Stimulated activated CD4-positive, alpha-beta T cell treated with anti-CD3 and anti-CD28 coated beads, Interleukin-15, amount 100 ng/mL, for 48 hours (primary cell): ENCODE results near the gene TAF1B.

Experiments
- DNase-seq, 2 donors: peaks; one replicate each; pipeline ENCODE4 v3.0.0-alpha.2; 2020; ENCODE audit warnings: low read depth in 2 of 2

The TAF1B gene

DNA sequence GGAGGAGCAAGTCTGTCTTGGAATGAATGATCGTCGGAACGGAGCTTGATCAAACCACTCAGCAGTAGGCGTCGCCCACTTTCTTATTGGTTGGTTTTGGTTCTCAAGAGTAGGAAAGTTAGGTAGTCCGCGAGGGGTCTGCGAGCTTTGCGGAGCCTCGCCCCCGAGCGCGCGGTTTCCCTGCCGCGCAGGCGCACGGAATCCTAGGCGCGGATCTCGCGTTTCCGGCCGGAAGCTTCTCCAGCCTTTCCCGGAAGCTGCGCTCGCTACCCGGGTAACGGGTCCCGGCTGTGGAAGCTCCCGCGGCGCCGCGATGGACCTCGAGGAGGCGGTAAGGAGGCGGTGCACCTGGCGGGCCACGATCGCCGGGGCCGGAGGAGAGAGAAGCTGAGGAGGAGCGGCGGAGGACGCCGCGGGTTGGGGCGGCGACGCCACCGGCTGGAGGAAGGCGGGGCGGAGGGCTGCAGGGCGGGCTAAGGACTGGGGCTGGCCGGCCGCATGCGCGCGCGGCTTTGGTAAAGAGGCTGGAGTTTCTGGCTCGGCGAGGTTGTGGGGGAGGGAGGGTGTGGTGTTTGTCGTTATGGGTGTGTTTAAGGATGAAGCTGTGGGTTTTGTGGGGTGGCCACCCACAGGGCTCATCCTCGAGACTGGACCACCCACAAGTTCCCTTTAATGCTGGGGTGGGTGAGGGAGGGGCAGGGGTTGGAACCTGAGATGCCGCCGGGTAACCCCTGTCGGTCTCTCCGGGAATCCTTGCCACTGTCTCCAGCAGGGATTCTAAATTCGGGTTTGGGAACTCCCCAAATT, at the start of gene TAF1B:
Gene TAF1B (plus strand): TSS at position 246 of the 807 bp plus-strand sequence. CDS start 68 bp downstream, at position 314.
- DNase-seq: peak; percentile 86

DNA sequence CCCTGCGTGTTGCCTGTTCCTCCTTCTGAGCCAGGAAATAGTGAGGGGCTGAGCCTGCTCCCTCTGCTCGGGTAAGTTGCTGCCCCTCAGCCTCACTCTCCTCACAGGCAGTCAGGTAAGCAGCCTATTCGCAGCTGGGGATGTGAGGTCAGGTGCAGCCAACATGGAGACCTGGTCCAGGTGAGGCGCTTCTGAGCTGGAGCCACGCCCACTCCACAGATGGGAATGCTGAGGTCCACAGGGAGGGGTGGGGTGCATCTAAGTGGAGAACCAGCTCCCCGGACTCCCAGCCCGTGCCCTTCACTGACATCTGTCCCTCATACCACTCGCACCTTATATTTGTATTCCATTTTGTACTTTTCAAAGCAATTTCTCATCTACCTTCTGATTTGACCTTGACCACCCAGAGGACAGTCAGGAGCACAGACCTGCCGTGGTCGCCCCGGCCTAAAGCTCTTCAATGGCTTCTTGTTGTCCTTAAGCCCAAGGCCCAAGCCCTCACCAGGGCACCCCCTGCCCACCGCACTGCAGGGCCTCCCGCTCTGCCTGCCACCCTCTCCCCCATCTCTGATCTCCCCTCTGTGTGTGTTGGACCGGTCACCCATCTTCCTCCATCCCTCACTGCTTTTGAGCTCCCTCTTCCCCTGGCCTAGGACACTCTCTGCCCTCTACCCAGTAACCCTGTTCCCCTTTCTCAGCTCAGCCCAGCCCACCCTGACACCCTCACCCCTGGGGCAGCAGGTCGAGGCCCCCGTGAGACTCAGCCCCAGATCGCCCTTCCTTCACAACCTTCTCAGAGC, 49.2 kb upstream of the TAF1B start:
- no peak for DNase-seq

DNA sequence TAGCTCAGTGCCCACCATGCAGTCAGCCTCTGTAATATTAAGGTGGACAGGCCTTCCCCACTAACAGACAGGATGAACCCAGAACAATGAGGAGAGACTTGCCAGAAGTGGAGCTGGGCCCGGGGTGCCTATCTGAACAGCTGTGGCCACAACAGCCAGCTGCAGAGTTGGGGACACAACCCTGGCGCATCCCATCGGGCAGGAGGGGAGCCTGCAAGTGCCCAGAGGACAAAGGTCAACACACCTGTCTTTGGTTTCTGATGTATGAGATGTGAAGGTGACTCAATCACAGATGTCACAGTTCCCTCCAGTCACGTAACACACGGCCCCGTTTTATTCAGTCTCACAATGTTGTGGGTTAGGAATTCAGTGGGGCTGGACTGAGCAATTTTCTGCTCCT, 48.2 kb upstream of the TAF1B start:
- DNase-seq: no peak

DNA sequence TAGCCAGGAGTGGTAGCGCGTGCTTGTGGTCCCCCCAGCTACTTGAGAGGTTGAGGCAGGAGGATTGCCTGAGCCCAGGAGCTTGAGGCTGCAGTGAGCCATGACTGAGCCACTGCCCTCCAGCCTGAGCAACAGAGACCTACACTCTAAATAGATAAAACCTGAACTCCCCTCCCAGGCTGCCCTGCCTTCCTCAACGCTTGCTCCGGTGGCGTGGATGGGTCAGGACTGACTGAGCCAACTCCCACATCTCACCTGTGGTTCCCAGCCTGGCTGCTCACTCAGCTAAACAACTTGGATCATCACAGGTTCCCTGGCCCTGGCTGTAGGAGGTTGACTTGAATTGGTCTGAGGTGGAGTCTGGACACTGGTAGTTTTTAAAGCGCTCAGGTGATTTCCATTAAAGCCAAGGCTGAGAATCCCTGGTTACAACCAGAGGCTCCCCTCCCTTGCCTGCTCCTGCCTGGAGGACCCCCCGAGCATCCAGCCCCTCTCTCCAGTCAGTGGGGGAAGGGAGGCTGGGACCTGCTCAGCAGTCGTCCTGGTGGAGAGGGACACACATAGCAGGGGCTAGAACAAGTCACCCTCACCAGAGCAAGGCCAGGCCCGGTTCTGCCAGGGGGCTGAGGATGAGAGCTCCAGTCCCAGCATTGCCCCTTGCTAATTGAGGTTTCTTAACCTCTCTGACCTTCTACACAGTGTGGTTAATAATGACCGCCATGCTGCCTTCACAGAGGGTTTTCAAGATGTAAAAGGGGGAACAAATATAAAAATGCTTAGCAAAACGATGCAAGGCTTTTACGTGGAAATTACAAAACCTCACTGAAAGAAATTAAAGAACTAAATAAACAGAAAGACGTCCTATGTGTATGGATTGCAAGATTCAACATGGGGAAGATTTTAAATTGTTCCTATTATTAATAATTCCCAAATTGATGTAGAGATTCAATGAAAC, 46.9 kb upstream of the TAF1B start:
- no peak for DNase-seq

DNA sequence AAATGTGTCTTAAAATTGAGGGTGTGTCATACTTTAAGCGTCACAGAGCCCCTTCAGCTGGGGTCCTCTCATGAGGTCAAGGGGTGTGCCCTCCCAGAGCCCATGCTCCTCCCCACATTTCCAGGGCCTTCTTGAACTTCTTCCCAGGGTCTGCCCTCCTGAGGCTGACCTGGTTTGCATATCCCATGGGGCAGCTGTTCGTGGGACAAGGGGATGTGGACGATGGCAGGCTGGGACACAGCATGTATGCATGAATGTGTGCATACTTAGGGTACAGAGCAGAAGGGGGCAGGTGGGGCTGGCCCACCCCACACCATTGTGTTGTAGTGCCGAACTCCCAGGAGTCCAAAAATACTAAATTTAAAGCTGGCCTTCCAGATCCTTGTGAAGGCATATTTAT, 46.2 kb upstream of the TAF1B start:
- DNase-seq: no peak

DNA sequence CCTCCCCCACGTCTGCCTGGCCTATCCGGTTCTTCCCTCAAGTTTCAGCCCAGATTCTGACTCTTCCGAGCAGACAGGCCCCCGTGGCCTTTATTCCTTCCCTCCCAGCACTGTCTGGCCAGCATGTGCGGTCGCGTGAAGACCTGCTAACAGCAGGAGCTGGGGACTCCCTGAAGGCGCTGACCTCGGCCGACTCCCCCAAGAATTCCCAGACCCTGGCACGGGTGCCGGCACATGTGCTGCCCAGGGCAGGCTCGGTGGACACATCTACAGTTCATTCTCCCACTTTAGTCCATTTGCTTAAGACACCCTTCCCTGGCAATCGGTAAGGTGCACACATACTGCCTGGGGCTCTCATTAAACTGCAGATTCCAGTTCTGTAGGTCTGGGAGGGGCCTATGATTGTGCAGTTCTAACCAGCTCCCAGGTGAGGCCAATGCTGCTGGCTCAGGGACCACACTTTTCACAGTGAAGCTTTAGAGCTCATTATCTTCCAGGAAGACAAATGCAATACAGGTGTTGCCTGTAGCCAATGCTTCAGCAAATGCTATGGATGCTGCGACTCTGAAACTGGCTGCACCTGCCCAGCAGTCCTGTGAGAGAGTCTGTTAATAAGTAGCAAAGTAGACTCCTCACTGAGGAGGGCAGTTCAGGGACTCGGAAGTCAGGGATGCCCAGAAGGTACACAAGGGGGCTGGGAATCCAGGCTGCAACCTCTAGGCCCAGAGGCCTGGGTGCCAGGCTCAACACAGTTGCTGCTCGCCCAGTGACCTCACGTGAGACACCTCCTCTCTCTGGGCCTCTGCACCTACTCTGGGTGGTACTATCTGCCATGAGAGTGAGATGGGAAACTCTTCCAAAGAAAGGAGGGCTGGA, 45.4 kb upstream of the TAF1B start:
- DNase-seq: no peak

DNA sequence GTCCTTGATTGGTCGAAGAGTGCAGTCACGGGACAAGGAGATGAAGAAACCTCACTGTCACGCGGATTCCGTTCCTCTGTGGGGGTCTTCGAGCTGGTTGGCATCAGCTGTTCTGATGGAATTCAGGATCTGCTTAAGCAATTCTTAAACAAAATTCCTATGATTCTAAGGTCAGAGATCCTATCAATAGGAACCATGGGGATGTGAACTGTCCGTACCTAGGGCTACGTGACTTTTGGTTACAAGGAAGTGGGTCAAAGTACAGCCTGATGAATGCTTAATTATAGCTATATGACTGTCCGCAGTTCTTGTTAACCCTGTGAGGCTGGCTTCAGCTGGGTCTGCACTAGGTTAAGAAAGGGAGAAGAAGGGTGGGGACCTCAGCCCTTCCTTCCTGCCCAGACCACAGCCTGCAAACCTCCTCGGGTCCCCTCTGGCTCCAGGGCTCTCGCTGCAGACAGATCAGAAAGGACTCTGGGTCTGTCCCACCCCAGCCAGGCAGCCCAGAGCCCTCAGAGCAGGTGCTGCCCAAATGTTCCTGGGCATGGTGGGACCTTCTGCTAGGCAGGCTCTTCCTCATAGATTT, 44.2 kb upstream of the TAF1B start:
- DNase-seq: no peak

DNA sequence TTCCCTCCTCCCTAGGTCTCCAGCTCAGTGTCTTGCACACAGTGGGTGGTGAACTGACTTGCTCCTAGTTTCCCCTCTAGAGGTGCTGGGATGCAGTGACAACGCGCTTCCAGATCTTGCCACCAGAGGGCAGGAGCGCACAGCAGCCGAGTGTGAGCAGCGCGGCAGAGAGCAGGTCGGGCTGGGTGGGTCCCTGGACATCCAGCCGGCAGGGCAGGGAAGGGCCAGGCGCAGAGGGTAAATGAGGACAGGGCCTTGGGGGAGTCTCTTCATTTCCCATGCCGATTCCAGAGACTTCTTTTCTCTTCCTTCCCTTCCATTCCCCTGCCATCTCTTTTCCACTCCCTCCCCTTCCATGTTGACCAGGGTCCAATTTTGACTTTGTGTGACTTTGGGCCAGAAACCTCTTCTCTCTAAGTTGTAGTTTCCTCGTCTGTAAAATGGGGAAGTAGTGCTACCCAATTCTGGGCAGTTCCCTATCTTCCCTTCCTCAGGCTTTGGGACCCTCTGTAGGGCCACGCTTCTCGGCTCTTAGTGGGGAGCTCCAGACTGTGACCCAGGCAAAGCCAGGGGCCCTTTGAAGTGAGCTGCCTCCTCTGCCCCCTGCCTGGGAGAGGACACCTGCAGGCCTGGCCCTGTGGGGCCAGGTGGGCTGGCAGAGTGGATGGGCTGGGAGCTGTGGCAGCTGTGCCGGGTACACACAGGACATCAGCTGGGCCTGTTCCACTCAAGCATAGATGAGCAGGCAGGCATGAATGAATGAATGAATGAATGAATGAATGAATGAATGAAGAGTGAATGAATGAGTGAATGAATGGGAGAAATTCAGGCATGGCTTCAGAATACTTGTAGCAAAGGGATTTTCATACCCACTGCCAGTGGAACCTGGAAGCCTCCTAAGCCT, 43.3 kb upstream of the TAF1B start:
- peak; percentile 63 to 85 for DNase-seq

DNA sequence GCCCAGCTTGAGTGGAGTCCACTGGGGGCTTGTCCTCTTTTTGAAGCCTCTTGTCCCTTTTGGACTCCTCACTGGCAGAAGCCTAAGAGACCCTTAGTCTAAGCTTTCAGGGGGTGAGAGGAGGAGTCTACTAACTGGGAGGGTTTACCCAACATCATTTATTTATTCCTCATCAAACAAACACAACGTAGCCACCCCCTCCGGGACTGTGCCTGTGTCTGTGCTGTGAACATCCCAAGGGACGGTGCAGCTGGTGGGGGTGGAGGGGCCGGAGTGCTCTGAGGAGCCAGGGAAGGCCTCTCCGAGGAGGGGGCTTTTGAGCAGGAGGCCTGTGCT, 42.7 kb upstream of the TAF1B start:
- DNase-seq: no peak

DNA sequence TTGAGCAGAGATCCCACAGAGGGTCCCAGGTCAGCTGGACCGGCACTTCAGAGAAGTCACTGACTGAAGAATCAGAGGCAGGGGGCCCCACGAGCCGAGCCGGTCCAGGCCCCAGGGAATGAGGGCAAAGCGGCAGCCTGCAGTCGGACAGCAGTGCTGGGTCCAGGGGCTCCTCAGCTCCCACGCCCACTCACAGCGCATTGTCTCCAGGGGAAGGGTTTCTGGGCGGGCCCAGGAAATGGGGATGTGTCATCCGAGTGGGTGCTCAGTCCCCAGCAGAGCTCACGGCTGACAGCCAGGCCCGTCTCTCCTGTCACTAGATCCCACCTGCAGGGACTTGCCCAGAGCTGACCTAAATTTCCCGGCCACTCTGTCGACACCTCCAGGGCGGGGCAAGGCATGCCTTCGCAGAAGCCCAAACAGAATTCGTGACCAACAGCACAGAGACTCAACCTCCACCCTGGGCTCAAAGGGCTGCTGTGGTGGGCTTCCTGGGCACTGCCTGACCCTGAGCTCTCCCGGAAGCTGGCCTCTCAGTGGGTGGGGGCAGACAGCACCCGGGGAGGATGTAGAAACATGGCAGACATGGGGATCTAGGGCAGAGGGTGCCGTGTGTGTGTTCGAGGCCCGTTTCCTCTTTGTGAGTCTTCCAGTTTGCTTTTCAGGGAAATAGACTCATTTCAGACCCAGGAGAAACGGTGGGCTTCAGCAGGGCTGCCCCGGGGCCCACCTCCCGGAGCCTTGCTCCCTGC, 42.1 kb upstream of the TAF1B start:
- DNase-seq: peak in 1 of 2 donors; percentile 42

DNA sequence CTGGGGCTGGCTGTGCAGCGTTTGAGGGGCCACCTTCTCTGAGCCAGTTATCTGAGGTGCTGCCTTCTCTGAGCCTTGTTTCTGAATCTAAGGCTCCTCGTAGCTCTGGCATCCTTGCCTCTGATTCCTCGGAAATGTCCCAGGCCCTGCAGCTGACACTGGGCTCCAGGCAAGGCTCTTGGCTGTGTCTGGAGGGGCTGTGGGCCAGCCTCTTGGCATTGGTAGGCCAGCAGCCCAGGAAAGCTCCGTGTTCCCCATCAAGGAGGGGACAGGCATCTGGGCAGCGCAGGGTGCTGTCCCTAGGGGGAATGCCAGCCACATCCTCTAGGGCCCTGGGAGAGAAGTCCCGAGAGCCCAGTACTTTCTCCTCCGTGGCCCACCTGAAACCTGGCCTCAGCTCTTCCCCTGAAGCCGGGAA, 40.7 kb upstream of the TAF1B start:
- DNase-seq: no peak

DNA sequence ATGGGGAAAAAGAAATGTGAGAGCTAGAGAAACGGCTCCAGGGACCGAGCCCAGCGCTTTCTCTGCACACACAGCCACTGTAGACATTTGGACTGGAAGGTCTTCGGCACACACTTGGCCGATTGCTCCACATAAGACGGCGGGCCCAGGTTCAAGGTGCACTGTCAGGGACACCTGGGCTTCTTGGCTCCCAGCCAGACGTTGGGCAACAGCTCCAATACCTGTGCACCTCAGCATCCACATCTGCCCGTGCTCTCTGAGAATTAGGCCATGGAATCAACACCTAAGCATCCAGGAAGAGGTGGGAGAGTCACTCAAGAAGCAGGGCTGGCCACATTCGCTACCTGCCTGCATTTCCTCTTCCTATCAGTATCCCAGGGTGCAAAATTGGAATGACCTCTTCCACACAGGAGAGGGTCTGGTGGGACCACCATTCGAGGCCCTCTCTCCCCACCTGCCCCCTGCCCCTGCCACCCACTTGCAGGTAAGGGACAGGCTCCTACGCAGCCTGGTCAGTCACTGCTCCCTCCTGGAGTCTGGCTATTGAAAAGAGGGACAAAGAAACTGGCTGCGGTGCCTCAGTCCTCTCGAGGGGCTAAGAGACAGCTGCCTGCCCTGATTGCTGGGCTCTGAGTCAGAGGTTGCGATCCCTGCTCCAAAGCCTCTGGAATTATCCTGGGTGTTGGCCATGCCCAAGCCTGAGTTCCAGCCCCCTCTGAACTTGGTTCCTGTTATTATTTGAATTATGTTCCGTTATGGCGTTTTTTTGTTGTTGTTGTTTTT, 40.1 kb upstream of the TAF1B start:
- DNase-seq: no peak

DNA sequence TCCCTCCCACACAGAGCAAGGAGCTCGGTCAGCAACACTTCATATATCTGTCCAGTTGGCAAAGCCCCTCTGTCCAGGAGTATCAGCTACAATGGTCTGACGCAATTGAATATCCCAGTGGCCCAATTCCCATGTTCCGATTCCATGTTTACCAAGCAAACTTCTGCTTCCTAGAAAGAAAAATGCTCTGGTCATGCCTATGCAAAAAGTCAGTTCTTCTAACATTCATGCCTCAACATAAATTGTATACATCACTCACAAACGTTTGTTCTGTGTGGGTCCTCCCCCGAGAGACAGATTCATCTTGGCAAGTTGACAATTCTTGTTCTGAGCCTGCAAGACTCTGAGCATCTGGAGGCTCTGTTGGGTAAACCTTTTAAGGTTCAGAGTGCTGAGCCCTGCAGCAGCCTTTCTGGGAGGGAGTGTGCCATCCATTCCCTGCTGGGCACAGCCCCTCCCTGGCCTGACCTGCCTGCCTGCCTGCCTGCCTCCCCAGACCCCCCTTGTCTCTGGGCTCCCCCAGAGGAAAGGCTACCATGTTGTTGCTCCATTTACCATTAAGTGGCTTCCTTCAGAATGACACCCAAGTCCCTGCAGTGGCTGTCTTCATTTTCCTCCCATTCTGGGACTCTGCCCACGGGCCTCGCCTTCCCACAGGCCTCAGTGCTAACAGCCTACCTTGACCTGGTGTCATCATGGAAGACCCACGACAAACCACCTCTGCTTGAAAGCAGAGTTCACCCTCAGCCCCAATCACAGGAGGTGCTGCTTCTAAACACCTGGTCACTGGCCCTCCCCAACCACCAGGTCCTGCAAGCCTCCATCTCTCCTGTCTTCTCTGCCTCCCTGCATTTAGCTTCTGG, 37.6 kb upstream of the TAF1B start:
- no peak for DNase-seq

DNA sequence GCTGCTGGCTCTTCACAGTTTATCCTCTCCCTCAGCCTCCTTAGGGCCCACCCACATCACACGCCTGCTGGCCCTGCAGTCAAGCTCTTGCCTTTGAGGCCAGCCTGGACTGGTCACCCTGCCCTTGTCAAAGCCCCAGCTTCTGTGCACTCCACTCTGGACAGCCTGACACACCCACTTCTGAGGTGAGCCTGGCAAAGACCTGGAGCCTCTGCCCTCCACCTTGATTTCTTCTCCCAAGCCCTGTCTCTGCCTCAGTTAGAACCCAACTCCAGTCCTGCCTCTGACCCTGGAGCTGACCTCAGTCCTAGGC, 37.0 kb upstream of the TAF1B start:
- DNase-seq: no peak

DNA sequence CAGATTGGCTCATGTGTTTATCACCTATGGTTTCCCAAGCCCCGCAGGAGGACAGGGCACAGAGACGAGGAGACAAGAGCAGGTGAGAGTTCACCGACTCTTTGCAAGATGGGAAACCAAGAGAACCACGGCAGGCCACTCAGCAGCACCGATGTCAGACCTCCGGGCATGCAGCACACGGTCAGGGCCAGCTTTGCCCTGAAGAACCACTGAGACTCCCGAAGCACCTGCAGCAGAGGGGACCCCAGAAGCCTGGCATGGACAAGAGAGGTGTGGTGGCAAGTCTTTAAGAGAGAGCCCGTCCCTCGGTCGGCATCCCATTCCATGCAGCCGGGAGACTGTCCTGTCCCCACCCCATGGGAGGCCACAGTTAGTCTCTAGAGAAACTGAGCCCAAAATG, 36.6 kb upstream of the TAF1B start:
- no peak for DNase-seq

DNA sequence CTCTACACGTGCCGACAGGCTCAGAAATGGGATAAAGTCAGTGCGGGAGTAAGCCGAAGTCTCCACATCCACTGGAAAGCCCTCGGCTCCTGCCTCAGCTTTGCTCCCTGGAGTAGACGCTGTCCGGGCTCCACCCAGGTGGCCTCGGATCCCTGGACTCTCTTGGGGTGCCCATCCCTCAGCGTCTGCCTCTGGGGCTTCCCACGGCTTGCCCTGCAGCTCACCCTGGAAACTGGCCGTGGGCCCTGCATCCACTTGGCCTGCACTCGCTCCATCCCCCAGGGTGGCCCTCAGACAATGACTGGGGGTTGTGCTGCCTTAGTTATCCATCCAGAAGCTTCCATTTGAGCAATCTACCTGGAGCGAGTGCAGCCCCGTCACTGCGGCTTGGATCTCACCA, 36.2 kb upstream of the TAF1B start:
- DNase-seq: no peak

DNA sequence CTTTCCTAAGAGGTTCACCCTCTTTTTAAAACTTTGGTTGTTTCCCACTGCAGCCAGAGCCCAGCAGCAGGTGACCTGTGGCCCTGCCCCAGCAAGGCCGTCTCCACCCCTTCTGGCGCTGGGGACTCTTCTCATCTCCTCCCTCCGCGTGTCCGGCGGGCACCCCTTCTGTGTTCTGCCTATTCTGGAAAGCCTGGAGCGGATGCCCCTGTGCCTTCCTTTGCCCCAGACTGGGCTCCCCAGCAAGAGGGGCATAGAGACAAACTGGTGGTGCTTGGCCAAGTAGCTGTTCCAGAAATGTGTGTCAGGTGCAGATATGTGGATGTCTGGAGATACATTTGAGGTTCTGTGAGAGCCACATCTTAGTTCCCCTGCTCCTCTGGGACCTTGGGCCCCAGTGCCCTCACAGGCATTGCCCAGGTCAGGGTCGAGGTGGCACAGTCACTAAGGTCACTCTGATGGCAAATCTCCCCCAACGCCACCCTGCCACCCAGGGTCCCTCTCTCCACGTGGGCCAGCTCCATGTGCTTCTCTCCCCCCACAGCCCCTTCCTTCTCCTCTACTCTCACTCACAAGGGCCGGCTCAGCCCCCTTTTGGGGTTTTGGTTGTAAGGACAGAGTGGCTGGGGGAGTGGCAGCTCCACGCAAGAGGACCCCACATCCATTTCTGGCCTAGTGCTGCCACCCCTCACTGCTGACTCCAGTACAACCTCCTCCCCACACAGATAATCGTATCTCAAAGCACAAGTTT, 35.5 kb upstream of the TAF1B start:
- no peak for DNase-seq
